NCI-H526 (cell line): Measurements from ENCODE around the gene SUSD5.

ENCODE experiments used
- DNase-seq, 2 experiments: peaks; one replicate each; lab custom pipeline; 2025; lab: John Stamatoyannopoulos, UW

Gene SUSD5

GRCh38 chr3:33218446-33219174 lies at the start of gene SUSD5:
TSS of gene SUSD5 (minus strand) at chr3:33218810. CDS start at chr3:33218797, 13 bp downstream.
- DNase-seq: peak in 1 of 2 experiments; percentile 56

- no peak for DNase-seq
These were observed 41.5 kb upstream of the SUSD5 start for GRCh38 chr3:33260104-33260503.

- DNase-seq: no peak
These were observed 37.6 kb upstream of the SUSD5 start for GRCh38 chr3:33256249-33256648.

GRCh38 chr3:33250712-33251111 lies 32.1 kb upstream of the SUSD5 start:
- DNase-seq: no peak

GRCh38 chr3:33246786-33247185 lies 28.2 kb upstream of the SUSD5 start:
- DNase-seq: no peak

- DNase-seq: no peak
These were observed 21.7 kb upstream of the SUSD5 start for GRCh38 chr3:33240261-33240660.

GRCh38 chr3:33238923-33239322 lies 20.3 kb upstream of the SUSD5 start:
- no peak for DNase-seq

GRCh38 chr3:33237439-33237838 lies 18.8 kb upstream of the SUSD5 start:
- DNase-seq: no peak

GRCh38 chr3:33236005-33236404 lies 17.4 kb upstream of the SUSD5 start:
- DNase-seq: no peak

GRCh38 chr3:33233884-33234283 lies 15.3 kb upstream of the SUSD5 start:
- no peak for DNase-seq

- DNase-seq: no peak
These were observed 13.3 kb upstream of the SUSD5 start for GRCh38 chr3:33231756-33232465.

- DNase-seq: no peak
These were observed 11.3 kb upstream of the SUSD5 start for GRCh38 chr3:33229947-33230346.

- no peak for DNase-seq
These were observed 10.5 kb upstream of the SUSD5 start for GRCh38 chr3:33229066-33229465.

- no peak for DNase-seq
These were observed 2.6 kb upstream of the SUSD5 start for GRCh38 chr3:33221241-33221640.

GRCh38 chr3:33219175-33219487 lies 521 bp upstream of the SUSD5 start:
- no peak for DNase-seq

GRCh38 chr3:33217866-33218445 lies 654 bp downstream of the SUSD5 start:
- DNase-seq: no peak

- no peak for DNase-seq
These were observed 2.9 kb downstream of the SUSD5 start for GRCh38 chr3:33215739-33216138.

GRCh38 chr3:33212406-33212805 lies 6.2 kb downstream of the SUSD5 start:
- no peak for DNase-seq

- DNase-seq: no peak
These were observed 7.2 kb downstream of the SUSD5 start for GRCh38 chr3:33211444-33211843.

- DNase-seq: no peak
These were observed 9.3 kb downstream of the SUSD5 start for GRCh38 chr3:33209357-33209756.

GRCh38 chr3:33202711-33203457 lies 15.7 kb downstream of the SUSD5 start:
- no peak for DNase-seq

- DNase-seq: no peak
These were observed 17.4 kb downstream of the SUSD5 start for GRCh38 chr3:33201195-33201594.

- no peak for DNase-seq
These were observed 22.1 kb downstream of the SUSD5 start for GRCh38 chr3:33196538-33196937.
